Tibial nerve (tissue), 4 donors: ENCODE measurements around the gene LETM1. TPM values are rescaled to one million over a fixed set of nuclear protein-coding genes. Genes with fewer than 3 reads are reported as not detected.

Experiments
- DNase-seq, 2 donors: peaks; one replicate each; pipeline ENCODE4 v3.0.0-alpha.2; 2019; ENCODE audit warnings: low spot score in 2 of 2
- H3K27ac ChIP-seq, 4 donors: fragments of 200-600 bp; sonication (generic) in 3 of 4; one replicate each; pipeline ENCODE4 v1.5.1; 2017 to 2019; ENCODE audit warnings: mild to moderate bottlenecking in 1 of 4
- H3K27me3 ChIP-seq, 2 donors: fragments of 200-600 bp; sonication (generic) in 1 of 2; one replicate each; pipeline versions ENCODE4 v1.5.1 to v1.6.0; 2017 to 2019
- H3K36me3 ChIP-seq, 3 donors: fragments of 200-600 bp; sonication (generic); one replicate each; pipeline ENCODE4 v1.5.1; 2018 to 2019
- H3K4me1 ChIP-seq, 4 donors: fragments of 200-600 bp; sonication (generic) in 3 of 4; one replicate each; pipeline ENCODE4 v1.5.1; 2017 to 2019
- H3K4me3 ChIP-seq, 4 donors: fragments of 200-600 bp; sonication (generic) in 3 of 4; one replicate each; pipeline ENCODE4 v1.5.1; 2017 to 2019; ENCODE audit warnings: mild to moderate bottlenecking in 1 of 4, moderate library complexity in 1 of 4
- H3K9me3 ChIP-seq, 4 donors: fragments of 200-600 bp; sonication (generic) in 3 of 4; one replicate each; pipeline ENCODE4 v1.5.1; 2017 to 2019
- EP300 ChIP-seq, 2 donors: sonication (generic); formaldehyde crosslinking; IDR thresholded peaks; one replicate each; pipeline ENCODE4 v1.6.1; 2017; ENCODE audit warnings: antibody characterized with exemption in 2 of 2, mild to moderate bottlenecking in 1 of 2
- POLR2A ChIP-seq, 2 donors: fragments of 450-650 bp; IDR thresholded peaks; one replicate each; pipeline ENCODE4 v1.6.1; 2017; ENCODE audit warnings: antibody characterized with exemption in 2 of 2, mild to moderate bottlenecking in 2 of 2, moderate library complexity in 2 of 2
- WGBS, 2 donors: methylation state at CpG; one replicate each; pipeline ENCODE4 v1.1.5; 2018; 5-methylcytosine and 5-hydroxymethylcytosine counted together
- total RNA-seq, 4 donors: library from RNA; depleted of rRNA; stranded (reverse); fragments of >200 nt; gene quantifications; one replicate each; pipeline ENCODE4 v1.1.0, GENCODE V29; 2016
- TF ChIP-seq, protein P1 (sequence below), 5 experiments: fragments of 200-600 bp in 3 of 5; fragments of 450-650 bp in 2 of 5; sonication (generic) in 3 of 5; IDR thresholded peaks; one replicate each; pipeline ENCODE4 v1.5.1; 2016 to 2019; ENCODE audit warnings: antibody characterized with exemption in 5 of 5, mild to moderate bottlenecking in 3 of 5, moderate library complexity in 2 of 5

LETM1 gene
- total RNA-seq, 4 donors from 2014 or later, result 53.5 to 85.5 (median 68.6) TPM

DNA sequence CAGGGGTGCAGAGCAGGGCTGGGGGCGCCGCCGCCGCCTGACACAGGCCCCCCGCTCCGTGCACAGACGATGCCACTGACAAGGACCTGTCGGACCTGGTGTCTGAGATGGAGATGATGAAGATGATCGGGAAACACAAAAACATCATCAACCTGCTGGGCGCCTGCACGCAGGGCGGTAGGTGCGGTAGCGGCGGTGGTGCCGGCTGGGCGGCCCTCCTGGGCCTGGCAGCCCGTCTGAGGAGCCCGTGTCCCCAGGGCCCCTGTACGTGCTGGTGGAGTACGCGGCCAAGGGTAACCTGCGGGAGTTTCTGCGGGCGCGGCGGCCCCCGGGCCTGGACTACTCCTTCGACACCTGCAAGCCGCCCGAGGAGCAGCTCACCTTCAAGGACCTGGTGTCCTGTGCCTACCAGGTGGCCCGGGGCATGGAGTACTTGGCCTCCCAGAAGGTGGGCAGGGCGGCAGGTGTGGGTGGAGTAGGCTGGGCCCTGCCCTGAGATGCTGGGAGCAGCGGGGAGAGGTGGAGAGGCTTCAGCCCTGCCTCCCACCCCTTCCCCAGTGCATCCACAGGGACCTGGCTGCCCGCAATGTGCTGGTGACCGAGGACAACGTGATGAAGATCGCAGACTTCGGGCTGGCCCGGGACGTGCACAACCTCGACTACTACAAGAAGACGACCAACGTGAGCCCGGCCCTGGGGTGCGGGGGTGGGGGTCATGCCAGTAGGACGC is 50.3 kb downstream of the LETM1 start:
- H3K27me3 ChIP-seq, result no peaks in the 10 kb centered on the region
- peaks cover 0 to 13% (median 0%) of the 10 kb centered on the region in 3 donors for H3K36me3 ChIP-seq
- no peak for DNase-seq
- WGBS, 2 donors, result 78 to 90% methylated on average over 18 to 36 of the region's 47 CpGs
- H3K4me3 ChIP-seq, result no peak overlapping the region
- no peak overlapping the region for H3K27ac ChIP-seq
- H3K9me3 ChIP-seq, result no peaks in the 10 kb centered on the region
- H3K4me1 ChIP-seq, result no peaks in the 10 kb centered on the region
- TF ChIP-seq EP300 (IDR thresholded peaks at IDR 0.05), result no peak
- no peak for TF ChIP-seq POLR2A (IDR thresholded peaks at IDR 0.05)
- TF ChIP-seq, protein P1, sequence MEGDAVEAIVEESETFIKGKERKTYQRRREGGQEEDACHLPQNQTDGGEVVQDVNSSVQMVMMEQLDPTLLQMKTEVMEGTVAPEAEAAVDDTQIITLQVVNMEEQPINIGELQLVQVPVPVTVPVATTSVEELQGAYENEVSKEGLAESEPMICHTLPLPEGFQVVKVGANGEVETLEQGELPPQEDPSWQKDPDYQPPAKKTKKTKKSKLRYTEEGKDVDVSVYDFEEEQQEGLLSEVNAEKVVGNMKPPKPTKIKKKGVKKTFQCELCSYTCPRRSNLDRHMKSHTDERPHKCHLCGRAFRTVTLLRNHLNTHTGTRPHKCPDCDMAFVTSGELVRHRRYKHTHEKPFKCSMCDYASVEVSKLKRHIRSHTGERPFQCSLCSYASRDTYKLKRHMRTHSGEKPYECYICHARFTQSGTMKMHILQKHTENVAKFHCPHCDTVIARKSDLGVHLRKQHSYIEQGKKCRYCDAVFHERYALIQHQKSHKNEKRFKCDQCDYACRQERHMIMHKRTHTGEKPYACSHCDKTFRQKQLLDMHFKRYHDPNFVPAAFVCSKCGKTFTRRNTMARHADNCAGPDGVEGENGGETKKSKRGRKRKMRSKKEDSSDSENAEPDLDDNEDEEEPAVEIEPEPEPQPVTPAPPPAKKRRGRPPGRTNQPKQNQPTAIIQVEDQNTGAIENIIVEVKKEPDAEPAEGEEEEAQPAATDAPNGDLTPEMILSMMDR (IDR thresholded peaks at IDR 0.05), result no peak

- H3K4me1 ChIP-seq, result no peaks in the 10 kb centered on the region
- WGBS, 2 donors, result 90% methylated on average over 28 to 37 of the region's 37 CpGs
- H3K9me3 ChIP-seq, result no peaks in the 10 kb centered on the region
- H3K36me3 ChIP-seq, result peaks cover 0 to 11% (median 0%) of the 10 kb centered on the region in 3 donors
- DNase-seq, result no peak
- no peaks in the 10 kb centered on the region for H3K27me3 ChIP-seq
- TF ChIP-seq, protein P1 (IDR thresholded peaks at IDR 0.05), result no peak
- TF ChIP-seq POLR2A (IDR thresholded peaks at IDR 0.05) (no peak), EP300 (IDR thresholded peaks at IDR 0.05) (no peak)
- no peak overlapping the region for H3K27ac ChIP-seq
- H3K4me3 ChIP-seq, result no peak overlapping the region
These were observed 51.1 kb downstream of the LETM1 start for GRCh38 chr4:1804638-1805492.

GRCh38 chr4:1803523-1804423 is 52.2 kb downstream of the LETM1 start:
- TF ChIP-seq POLR2A (IDR thresholded peaks at IDR 0.05) (no peak), EP300 (IDR thresholded peaks at IDR 0.05) (no peak)
- TF ChIP-seq, protein P1 (IDR thresholded peaks at IDR 0.05), result no peak
- Histone ChIP-seq H3K27ac (no peak overlapping the region), H3K4me1 (no peaks in the 10 kb centered on the region), H3K4me3 (no peak overlapping the region), H3K27me3 (no peaks in the 10 kb centered on the region), H3K9me3 (no peaks in the 10 kb centered on the region), H3K36me3 (peaks cover 0 to 11% (median 0%) of the 10 kb centered on the region in 3 donors)
- 88 to 92% methylated on average over 48 of the region's 51 CpGs for WGBS, 2 donors
- no peak for DNase-seq

GRCh38 chr4:1802720-1803522 is 53.0 kb downstream of the LETM1 start:
- H3K9me3 ChIP-seq, result no peaks in the 10 kb centered on the region
- no peak for DNase-seq
- WGBS, 2 donors, result 90 to 92% methylated on average over 46 to 55 of the region's 71 CpGs
- H3K4me1 ChIP-seq, result no peaks in the 10 kb centered on the region
- peaks cover 0 to 11% (median 0%) of the 10 kb centered on the region in 3 donors for H3K36me3 ChIP-seq
- no peak overlapping the region for H3K27ac ChIP-seq
- TF ChIP-seq POLR2A (IDR thresholded peaks at IDR 0.05) (no peak), EP300 (IDR thresholded peaks at IDR 0.05) (no peak)
- TF ChIP-seq, protein P1 (IDR thresholded peaks at IDR 0.05), result no peak
- peaks cover 0 to 2% of the 10 kb centered on the region in 2 donors for H3K27me3 ChIP-seq
- no peak overlapping the region for H3K4me3 ChIP-seq
